GM19043 (cell line): ENCODE results near the gene SH3RF2.
"Not testable (repeated sequence)": the region's sequence is repeated elsewhere in the genome, so short reads cannot be mapped to it uniquely, and the experiment has no call there.

Experiments used
- ATAC-seq: cut with Tn5 transposase; IDR thresholded peaks from one replicate; pipeline ENCODE4 v1.9.1; 2021; ENCODE audit warnings: low read depth; ENCODE audit not compliant: unreplicated experiment

SH3RF2 gene

DNA sequence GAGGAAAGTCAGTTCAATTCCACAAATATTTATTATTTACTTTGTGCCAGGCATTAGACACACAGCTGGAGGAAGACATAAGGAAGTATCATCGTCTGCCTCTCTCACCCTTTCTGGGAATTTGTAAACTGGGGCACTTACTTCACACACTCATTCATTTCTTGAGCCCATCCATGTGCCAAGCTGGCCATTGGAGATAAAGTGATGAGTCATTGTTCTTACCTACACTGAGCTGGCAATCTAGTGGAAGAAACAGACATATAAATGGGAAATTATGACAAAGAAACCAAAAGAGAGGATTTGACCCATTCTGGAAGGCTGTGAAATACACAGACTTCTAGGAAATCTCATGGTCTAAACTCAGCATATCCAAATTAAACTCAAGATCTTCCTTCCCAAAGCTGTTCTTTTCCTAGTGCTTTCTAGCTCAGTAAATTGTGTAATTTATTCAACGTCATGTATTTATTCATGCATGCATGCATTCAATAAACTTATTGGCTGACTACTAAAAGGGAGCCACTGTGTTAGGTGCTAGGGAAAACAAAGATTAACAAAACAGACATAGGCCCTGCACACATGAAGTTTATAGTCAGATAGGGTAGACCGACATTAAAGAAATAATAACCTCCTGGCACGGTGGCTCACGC is 65.3 kb downstream of the SH3RF2 start:
- no peak for ATAC-seq

DNA sequence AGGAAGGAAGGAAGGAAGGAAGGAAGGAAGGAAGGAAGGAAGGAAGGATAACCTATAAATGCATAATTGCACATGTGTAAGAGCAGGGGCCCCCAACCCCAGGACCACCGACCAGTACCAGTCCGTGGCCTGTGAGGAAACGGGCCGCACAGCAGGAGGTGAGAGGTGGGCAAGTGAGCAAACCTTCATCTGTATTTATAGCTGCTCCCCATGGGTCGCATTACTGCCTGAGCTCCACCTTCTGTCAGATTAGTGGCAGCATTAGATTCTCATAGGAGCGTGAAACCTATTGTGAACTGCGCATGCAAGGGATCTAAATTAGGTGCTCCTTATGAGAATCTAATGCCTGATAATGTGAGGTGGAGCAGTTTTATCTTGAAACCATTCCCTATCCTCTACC is 66.1 kb downstream of the SH3RF2 start:
- no peak for ATAC-seq

- no peak for ATAC-seq
Measured at GRCh38 chr5:146003852-146004251, 67.5 kb downstream of the SH3RF2 start.

- no peak for ATAC-seq
Measured at GRCh38 chr5:146005264-146005663, 68.9 kb downstream of the SH3RF2 start.

- no peak for ATAC-seq
Measured at GRCh38 chr5:146005723-146006122, 69.3 kb downstream of the SH3RF2 start.

GRCh38 chr5:146006470-146007190 is 70.3 kb downstream of the SH3RF2 start:
- no peak for ATAC-seq

DNA sequence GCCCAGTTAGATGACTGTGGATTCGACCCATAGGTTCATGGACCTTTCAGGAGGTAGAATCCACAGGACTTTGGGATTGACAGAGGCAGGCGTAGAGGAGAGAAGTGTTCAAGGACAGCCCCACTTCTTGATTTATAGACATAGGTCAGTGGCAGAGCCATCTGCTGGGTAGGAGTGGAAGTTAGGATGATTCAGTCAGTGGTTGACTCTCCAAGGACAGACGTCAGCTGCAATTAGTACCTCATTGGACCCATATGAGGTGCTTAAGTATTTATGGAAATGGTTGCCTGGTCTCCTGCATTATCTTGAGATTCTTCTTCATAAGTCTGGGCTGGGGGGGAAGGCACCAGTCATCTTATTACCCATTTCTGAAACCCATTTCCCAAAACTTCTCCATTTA is 70.9 kb downstream of the SH3RF2 start:
- ATAC-seq: no peak

DNA sequence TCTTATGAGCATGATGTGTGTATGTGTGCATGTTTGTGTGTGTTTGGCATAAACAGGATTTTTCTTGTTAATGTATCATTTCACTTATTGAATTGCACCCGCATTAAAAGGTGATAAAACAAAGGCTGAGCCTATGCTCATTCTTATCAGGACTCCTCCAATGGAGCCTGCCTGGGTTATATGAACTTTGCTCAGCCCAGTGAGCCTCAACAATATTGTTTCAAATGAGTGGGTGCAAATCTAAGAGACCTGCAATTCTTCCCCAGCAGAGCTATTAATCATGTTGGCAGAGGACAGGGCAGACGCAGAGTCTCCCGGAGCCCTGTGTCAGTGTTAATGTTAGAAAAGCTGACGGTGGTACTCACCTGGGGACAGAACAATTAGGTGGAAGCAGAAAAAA is 71.6 kb downstream of the SH3RF2 start:
- ATAC-seq: no peak

- no peak for ATAC-seq
Measured at GRCh38 chr5:146009020-146009419, 72.6 kb downstream of the SH3RF2 start.

- ATAC-seq: not testable (repeated sequence)
Measured at GRCh38 chr5:146010447-146010846, 74.1 kb downstream of the SH3RF2 start.

DNA sequence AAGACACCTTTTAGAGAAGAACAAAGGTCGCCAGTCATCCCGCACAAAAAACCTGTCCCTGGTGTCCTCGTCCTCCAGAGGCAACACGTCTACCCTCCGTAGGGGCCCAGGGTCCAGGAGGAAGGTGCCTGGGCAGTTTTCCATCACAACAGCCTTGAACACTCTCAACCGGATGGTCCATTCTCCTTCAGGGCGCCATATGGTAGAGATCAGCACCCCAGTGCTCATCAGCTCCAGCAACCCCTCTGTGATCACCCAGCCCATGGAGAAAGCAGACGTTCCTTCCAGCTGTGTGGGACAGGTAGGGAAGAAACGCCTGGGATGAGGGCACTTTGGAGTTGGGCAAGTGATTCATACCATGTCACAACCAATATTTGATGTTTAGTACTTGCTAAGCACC is 77.4 kb downstream of the SH3RF2 start:
- no peak for ATAC-seq

GRCh38 chr5:146015001-146015400 is 78.6 kb downstream of the SH3RF2 start:
- ATAC-seq: no peak

DNA sequence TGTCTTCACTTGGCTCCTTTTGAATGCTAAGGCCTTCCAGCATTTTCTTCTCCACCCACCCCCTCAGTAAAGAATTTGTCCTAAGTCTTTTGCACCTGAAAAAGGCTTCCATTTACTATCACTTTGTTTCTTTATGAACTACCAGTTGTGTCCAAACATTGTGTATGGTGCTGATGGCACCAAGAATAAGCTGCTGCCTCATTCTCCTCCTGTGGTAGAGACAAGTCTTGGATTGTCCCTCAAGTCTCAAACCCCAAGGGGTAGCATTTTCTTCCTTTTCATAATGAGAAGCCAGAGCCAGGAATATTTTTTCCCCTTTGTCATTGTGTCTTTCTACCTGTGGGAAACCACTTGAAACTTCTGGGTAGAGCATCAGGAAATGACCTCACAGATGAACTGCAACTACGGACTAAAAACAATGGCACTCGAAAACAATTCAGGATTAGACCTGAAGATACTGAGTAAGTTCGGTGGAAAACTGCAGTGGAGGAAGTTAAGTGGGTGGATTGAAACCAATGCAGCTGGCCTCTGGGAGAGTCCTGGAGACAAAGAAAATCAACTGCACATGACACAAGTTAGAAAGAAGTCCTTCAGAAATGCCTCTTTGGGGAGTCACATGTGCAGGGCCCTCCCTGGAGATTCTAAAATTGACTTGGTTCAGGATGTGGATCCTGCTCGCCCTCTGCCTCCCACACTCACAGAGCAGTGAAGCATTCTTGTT is 80.5 kb downstream of the SH3RF2 start:
- no peak for ATAC-seq

- ATAC-seq: no peak
Measured at GRCh38 chr5:146018514-146019375, 82.4 kb downstream of the SH3RF2 start.

GRCh38 chr5:146020100-146020499 is 83.7 kb downstream of the SH3RF2 start:
- ATAC-seq: no peak

DNA sequence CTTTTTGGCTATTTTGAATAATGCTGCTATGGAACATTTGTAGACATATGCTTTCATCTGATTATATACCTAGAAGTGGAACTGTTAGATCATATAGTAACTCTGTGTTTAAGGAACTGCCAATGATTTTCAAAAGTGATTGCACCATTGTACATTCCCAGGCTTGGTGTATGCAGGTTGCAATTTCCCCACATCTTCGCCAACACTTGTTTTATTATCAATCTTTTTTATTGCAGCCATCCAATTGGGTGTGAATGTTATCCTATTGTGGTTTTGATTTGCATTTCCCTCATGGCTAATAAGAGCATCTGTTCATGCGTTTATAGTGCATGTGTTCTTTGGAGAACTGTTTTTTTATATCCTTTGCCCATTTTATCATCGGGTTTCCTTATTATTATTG is 87.7 kb downstream of the SH3RF2 start:
- ATAC-seq: no peak

DNA sequence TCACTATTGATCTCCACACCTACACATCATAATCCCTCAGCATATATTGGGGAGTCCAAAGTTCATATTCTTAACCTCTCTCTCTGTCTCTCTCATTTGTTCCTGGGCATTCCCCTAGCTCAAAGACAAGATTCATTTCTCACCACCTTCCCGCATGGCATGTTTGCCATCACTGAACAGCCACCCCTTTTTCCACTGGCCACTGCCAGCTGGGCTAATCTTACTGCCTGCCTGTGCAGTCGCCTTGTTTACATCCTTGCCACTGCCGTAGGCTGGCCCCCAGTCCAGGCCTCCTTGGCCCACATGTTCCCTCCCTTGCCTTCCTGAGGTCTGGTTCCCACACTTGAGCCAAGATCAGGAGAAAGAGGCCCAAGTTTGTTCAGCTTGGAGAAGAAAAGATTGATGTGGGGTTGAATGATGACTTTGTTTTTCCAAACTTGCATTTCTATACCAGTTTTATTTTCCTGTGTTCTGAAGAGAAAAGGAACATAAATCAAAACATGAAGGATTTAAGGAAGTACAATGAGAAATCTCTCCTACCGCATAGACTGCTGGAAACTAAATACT is 88.8 kb downstream of the SH3RF2 start:
- ATAC-seq: no peak

DNA sequence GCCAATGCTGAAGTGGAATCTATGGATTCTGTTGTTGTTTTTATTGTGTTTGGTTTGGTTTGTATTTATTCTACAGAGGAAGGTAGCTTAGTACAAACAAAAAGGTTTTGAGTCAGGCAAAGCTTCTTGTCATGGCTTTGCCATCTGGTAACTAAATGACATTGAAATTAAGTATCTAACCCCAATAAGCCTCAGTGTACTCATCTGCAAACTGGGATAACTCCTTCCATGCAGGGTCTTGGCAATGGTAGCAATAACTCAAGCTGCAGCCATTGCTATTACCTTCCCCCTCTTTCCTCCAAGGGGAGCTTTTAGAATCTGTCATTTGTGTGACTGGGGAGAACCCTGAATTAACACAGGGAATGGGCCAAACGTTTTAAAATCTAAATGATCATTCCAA is 89.3 kb downstream of the SH3RF2 start:
- no peak for ATAC-seq

DNA sequence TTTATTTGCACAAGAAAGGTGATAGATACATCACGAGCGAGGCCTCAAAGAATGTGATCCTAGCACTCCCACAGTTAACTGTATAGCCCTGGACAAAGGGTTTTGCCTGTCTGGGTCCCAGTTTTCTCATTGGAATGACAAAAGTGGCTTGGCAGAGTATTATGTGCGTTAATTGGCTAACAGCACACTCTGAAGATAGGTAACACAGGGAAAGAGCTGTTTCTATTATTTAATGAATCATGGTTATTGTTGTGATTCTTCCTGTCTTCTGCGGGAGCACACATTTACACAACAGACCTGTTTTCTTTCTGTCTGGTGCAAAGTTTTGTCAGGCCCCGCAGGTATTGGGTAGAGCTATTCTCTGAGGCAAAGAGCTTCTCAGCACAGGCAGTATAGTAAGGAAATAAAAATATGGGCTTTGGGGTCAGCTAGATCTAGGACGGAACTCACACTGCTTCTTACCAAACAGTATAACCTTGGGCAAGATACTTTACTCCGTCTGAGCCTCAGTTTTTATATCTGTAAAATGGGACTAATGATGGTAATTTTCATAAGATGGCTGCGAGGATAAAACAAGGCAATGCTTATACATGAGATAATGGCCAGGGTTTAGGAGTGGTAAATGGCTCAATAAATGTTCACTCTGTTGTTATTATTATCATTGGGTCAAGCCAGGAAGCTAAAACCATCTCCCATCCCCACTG is 90.1 kb downstream of the SH3RF2 start:
- no peak for ATAC-seq

DNA sequence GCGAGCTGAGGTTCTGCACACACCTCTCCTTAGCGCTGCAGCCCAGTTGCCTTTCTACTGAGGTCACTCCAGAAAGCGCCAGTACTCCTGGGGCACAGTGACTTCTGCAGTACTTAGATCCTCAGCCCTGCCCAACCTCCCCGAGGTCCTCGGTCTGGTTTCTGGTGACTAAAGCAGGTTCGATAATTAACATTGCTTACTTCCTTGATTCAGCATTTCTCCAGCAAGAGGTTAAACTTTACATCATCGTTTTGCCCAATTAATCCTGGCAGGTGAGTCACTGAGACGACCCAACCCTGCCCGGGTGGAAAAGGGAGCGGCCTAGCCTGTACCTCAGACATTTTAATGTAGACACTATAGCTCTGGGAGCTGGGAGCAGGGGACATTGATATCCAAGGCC is 91.4 kb downstream of the SH3RF2 start:
- no peak for ATAC-seq
